Measurements from ENCODE around the gene KIF1B. TPM values are rescaled to one million over a fixed set of nuclear protein-coding genes. Genes with fewer than 3 reads are reported as not detected.

KIF1B gene
- total and polyA plus RNA-seq, 9 of the 15 experiments (the other 6 are each of a cell fraction or from before 2014, with no cell fraction given) = 2.8 to 19.8 (median 11.9) TPM

- TF ChIP-seq, protein P1, sequence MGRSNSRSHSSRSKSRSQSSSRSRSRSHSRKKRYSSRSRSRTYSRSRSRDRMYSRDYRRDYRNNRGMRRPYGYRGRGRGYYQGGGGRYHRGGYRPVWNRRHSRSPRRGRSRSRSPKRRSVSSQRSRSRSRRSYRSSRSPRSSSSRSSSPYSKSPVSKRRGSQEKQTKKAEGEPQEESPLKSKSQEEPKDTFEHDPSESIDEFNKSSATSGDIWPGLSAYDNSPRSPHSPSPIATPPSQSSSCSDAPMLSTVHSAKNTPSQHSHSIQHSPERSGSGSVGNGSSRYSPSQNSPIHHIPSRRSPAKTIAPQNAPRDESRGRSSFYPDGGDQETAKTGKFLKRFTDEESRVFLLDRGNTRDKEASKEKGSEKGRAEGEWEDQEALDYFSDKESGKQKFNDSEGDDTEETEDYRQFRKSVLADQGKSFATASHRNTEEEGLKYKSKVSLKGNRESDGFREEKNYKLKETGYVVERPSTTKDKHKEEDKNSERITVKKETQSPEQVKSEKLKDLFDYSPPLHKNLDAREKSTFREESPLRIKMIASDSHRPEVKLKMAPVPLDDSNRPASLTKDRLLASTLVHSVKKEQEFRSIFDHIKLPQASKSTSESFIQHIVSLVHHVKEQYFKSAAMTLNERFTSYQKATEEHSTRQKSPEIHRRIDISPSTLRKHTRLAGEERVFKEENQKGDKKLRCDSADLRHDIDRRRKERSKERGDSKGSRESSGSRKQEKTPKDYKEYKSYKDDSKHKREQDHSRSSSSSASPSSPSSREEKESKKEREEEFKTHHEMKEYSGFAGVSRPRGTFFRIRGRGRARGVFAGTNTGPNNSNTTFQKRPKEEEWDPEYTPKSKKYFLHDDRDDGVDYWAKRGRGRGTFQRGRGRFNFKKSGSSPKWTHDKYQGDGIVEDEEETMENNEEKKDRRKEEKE (IDR thresholded peaks at IDR 0.05; ENCODE audit: borderline replicate concordance in 1 of 2, control insufficient read depth in 1 of 2, low read depth in 2 of 2, low read length in 1 of 2) = no peak
- no peak for TF ChIP-seq ATF1 (CRISPR knock-in tag; IDR thresholded peaks at IDR 0.05)
- TF ChIP-seq ATF1 (tag; IDR thresholded peaks at IDR 0.05) = peak; percentile 69
- peak; percentile 43; the same call in 1 of the 2 replicates for TF ChIP-seq CTBP1 (IDR thresholded peaks at IDR 0.05; ENCODE audit: borderline replicate concordance)
- TF ChIP-seq SMAD4 (CRISPR knock-in tag; conservative IDR thresholded peaks at IDR 0.05) = peak; percentile 20; the same call in 1 of the 2 replicates
- peak in 1 of 2 experiments; percentile 61; a peak in 1 of 4 replicates for TF ChIP-seq ARNT (IDR thresholded peaks at IDR 0.05)
- TF ChIP-seq, protein P2, sequence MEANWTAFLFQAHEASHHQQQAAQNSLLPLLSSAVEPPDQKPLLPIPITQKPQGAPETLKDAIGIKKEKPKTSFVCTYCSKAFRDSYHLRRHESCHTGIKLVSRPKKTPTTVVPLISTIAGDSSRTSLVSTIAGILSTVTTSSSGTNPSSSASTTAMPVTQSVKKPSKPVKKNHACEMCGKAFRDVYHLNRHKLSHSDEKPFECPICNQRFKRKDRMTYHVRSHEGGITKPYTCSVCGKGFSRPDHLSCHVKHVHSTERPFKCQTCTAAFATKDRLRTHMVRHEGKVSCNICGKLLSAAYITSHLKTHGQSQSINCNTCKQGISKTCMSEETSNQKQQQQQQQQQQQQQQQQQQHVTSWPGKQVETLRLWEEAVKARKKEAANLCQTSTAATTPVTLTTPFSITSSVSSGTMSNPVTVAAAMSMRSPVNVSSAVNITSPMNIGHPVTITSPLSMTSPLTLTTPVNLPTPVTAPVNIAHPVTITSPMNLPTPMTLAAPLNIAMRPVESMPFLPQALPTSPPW (CRISPR knock-in tag; IDR thresholded peaks at IDR 0.05) = peak; percentile 56; the same call in 1 of the 2 replicates
- TF ChIP-seq CREM (IDR thresholded peaks at IDR 0.05; ENCODE audit: low read depth) = peak; percentile 88
- no peak for TF ChIP-seq RBFOX2 (IDR thresholded peaks at IDR 0.05; ENCODE audit: low read depth, low read length)
- TF ChIP-seq CBFA2T3 (IDR thresholded peaks at IDR 0.05) = 0 out of 2 replicates have a peak, but pooled peaks have one; percentile 32
- no peak for TF ChIP-seq MAX (CRISPR knock-in tag; IDR thresholded peaks at IDR 0.05)
- TF ChIP-seq MTA1 (IDR thresholded peaks at IDR 0.05; ENCODE audit: borderline replicate concordance) = 0 out of 2 replicates have a peak, but pooled peaks have one; percentile 28
- TF ChIP-seq PKNOX1 (IDR thresholded peaks at IDR 0.05) = peak; percentile 32; the same call in 1 of the 2 replicates
- no peak for TF ChIP-seq SRF (CRISPR knock-in tag; IDR thresholded peaks at IDR 0.05)
- TF ChIP-seq CREB1 (IDR thresholded peaks at IDR 0.05) = peak; percentile 63
- TF ChIP-seq CREB1 (CRISPR knock-in tag; IDR thresholded peaks at IDR 0.05) = no peak
- peak; percentile 55 for TF ChIP-seq ZBTB12 (CRISPR knock-in tag; IDR thresholded peaks at IDR 0.05)
- TF ChIP-seq, protein P3, sequence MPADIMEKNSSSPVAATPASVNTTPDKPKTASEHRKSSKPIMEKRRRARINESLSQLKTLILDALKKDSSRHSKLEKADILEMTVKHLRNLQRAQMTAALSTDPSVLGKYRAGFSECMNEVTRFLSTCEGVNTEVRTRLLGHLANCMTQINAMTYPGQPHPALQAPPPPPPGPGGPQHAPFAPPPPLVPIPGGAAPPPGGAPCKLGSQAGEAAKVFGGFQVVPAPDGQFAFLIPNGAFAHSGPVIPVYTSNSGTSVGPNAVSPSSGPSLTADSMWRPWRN (IDR thresholded peaks at IDR 0.05; ENCODE audit: low read depth) = no peak
- TF ChIP-seq, protein P4, sequence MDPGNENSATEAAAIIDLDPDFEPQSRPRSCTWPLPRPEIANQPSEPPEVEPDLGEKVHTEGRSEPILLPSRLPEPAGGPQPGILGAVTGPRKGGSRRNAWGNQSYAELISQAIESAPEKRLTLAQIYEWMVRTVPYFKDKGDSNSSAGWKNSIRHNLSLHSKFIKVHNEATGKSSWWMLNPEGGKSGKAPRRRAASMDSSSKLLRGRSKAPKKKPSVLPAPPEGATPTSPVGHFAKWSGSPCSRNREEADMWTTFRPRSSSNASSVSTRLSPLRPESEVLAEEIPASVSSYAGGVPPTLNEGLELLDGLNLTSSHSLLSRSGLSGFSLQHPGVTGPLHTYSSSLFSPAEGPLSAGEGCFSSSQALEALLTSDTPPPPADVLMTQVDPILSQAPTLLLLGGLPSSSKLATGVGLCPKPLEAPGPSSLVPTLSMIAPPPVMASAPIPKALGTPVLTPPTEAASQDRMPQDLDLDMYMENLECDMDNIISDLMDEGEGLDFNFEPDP (CRISPR knock-in tag; IDR thresholded peaks at IDR 0.05) = no peak
- TF ChIP-seq EP400 (IDR thresholded peaks at IDR 0.05) = 0 out of 2 replicates have a peak, but pooled peaks have one; percentile 17
Observed at GRCh38 chr1:10339815-10340214, 129.4 kb downstream of the KIF1B start (continued).
